ENCODE measurements around the gene SIRT1.
"Not testable (repeated sequence)": the region's sequence is repeated elsewhere in the genome, so short reads cannot be mapped to it uniquely, and the experiment has no call there.

Gene SIRT1

GRCh38 chr10:67965456-67965855 is 81.0 kb downstream of the SIRT1 start:
- DNase-seq (ENCODE audit: low spot score), result no peak

- not testable (repeated sequence) for DNase-seq (ENCODE audit: low spot score)
Measured at GRCh38 chr10:67966035-67966434, 81.6 kb downstream of the SIRT1 start.

Measured in kidney tubule cell (primary cell).